DMS153 (cell line): Measurements from ENCODE around the gene KMT5C.

Experiments used
- DNase-seq: peaks from one replicate; lab custom pipeline; 2025; lab: John Stamatoyannopoulos, UW

The KMT5C gene

DNA sequence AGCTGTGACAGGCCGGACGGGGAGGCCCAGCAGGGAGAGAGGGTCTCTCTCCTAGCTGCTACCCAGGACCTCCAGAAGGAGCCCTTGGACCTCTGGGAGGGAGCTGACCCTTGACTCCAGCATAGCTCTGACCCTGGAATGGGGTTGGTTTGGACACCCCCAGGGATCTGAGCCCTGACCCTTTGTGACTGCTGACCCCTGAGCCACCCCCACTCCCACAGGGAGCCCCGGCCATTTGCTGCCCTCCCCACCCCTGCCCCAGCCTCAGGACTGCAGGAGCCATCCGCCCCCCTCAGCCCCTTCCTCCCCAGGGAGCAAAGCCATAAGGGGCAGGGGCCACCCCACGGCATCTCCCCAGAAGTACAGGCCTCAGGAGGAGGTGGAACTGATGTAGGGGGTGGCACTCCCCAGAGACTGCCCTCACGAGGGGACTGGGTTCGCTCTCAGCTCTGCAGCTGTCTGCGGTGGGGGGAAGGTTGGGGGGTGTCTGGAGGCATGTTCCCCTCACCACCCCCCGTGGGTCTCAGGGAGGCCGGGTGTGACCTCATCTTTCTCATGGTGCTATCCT, 7.8 kb downstream of the KMT5C start:
- DNase-seq = no peak

DNA sequence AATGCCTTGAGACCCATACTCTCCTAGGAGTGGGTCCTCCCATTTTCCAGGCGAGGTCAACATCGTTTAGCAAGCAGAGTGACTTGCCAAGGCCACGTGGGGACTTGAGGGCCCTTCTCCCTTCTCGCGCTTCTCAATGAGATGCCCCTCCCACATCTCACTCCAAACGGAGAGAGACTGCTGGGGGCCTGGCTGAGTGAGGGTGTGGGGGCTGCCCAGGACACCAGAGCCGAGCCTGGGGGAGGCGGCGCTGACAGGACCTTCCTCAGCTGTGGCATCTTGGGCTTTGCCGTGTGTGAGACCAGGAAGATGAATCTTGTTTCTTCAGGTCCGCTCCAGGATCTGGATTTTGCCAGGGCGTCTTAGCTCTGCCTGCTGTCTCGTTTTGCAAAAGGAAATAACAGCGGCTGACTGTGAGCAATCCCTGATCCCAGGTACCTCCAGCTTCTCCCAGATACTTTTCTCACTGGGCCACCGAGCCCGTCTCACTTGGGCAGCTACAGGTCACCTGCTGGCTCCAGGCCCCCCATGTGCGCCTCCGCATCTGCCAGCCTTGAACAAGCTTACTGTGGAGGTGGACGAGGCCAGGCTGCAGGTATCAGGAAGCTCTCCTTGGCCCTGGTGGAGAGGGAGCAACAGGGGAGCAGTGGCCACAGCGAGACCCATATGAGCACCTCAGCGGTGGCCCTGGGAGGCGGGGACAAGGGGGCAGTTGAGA, 8.8 kb downstream of the KMT5C start:
- no peak for DNase-seq

DNA sequence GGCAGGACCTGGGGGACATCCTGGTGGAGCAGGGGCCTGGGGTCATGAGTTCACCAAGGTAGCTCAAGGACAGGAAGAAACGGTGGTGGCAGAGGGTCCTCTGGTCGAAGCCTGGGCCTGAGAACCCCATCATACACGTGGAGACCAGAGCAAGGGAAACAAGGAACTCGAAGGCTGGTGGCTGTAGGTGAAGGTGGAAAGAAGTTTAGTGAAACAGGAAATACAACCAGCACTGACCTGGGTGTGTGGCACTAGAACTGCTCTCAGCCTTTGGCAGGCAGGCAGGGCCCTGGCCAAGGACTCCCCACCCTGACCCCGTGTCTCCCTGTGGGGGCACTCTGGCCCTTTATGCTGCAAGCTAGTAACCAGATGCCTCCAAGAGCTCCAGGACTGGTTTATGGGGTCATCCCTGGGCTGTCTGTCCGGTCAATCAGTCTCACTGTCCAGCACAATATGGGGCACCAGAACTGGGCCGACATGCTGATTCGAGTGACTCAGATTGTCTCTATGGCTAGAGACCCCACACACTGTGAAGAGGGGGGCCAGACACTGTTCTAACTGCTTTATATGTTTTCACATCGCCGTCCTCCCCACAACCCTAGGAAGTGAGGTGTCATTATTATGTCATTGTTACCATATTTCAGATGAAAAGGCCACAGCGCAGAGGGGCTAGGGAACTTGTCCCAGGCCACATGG, 11.1 kb downstream of the KMT5C start:
- no peak for DNase-seq

- DNase-seq = no peak
Observed at GRCh38 chr19:55352040-55352439, 12.4 kb downstream of the KMT5C start.

GRCh38 chr19:55352549-55353145, 13.0 kb downstream of the KMT5C start:
- DNase-seq = no peak

DNA sequence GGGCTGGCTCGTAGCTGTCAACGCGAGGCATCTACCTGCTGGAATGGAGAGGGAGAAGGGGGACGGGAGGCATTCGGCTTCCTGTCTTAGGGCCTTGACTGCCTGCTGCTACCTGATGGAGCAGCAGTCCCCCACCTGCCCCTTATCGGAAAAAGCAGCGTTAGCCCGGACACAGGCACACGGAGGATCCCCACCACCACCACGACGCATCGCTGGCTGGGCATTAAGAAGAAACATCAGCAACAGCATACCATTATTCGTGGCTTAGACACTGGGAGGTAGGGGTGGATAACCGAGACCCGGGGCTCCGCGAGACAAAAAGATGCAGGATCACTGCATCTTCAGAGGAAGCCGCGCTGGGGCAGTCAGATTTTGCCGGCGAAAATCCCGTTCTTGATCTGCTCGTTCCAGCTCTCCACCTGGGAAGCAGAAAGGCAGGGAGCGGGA, 13.7 kb downstream of the KMT5C start:
- DNase-seq = no peak

DNA sequence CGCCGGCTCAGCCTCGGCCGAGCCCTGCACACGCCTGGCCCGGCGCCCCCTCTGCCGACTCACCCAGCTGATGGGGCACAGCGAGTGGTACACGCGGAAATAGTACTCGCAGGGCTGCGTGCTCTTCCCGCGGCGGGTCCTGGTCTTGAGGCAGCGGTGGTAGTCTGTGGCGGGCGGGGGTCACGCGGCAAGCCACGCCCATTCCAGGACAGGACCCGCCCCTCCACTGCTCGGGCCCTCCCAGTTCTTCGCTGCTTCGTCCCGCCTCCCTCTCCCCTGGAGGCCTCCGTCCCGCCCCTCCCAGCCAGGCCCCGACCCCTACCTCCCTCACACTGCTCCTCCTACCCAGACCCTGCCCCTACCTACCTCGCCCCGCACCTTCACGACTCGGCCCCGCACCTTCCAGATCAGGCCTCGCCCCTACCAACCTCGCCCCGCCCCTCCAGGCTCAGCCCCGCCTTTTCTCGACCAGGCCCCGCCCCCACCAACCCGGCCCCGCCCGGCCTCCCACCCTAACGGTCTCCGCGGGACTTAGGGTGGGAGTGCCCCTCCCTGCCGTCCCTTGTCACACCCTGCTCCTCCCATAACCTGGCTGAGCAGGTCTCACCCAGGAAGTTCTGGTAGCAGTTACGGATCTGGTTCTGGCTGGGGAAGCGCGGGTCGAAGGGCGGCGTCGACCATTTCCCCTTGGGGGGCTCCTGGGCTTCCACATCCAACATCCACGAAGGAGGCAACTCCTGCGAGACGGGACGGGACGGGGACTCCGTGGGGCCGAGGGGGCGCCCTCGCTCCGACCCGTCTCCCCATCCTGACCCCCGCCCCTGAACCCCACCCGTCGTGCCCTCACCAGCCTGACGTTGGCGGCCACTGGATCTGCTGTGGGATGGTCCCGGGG, 14.4 kb downstream of the KMT5C start:
- DNase-seq = no peak

DNA sequence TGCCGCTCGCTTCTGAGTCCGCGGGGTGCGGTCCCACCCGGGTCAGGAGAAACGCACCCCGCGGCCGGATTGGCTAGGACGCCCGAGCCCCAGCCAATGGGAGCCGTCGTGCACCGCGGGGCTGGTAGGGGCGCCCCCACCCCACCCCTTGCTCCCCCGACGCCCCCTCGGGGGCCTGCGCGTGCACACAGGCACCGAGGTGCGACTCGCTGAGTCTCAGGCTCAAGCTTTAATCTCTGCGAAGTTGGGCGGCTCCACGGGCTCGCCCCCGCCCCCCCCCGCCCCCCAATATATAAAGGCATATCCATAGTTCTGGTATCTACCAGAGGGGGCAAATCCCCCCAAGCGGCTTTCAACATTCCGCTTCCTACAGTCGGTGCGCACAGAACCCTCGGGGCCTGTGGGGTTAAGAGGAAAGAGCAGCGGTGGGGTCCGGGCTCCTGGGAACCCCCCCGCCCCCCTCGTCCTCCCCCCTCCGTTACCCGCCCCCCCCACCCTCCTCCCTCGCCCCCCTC, 15.1 kb downstream of the KMT5C start, which contains the start of gene COX6B2:
TSS of gene COX6B2 (minus strand) at position 22 of the 515 bp plus-strand sequence. CDS start 198 bp downstream, outside the sequence.
- no peak for DNase-seq

DNA sequence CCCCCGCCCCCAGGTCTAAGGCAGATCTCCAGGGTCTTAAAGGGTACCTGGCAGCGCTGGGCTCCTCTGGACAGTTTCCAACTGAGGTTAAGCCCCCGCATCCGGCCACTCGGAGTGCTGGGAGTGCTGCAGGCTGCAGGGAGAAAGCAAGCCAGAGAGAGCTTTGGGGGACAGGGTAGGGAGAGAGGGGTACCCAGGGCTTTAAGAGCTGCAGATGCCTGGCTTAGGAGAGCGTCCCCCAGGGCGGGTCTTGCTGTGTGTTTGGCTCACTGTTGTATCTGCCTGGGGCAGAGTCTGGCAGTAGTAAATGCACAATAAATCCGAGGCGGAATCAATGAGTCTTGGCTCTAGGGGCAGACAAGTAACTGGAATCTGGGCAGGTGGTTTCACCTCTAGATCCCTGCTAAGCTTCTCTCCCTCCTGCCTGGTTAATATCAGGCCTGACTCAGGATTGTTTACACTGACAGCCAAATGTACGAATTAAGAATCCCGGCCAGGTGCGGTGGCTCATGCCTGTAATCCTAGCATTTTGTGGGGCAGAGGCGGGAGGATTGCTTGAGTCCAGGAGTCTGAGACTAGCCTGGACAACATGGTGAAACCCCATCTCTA, 15.6 kb downstream of the KMT5C start:
- DNase-seq = no peak

DNA sequence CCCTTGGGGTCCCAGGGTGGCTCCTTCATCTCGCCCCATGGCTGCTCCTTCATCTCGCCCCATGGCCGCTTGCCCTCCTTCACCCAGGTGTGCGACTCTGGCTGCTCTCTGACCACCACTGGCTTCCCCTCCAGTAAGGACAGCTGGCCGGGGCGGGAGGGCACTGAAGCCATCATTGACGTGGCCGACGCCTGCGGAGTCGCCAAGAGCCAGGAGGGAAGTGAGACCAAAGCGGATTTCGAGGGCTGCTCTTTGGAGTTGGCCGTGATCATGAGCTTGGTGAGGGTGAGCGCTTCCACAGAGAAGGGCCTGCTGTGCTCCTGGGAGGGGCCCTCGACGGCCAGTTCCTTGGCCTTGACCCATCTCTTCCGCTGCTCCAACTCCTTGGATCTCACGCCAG, 18.8 kb downstream of the KMT5C start:
- DNase-seq = no peak

- peak; percentile 19 for DNase-seq
Observed at GRCh38 chr19:55358943-55359908, 19.6 kb downstream of the KMT5C start.

DNA sequence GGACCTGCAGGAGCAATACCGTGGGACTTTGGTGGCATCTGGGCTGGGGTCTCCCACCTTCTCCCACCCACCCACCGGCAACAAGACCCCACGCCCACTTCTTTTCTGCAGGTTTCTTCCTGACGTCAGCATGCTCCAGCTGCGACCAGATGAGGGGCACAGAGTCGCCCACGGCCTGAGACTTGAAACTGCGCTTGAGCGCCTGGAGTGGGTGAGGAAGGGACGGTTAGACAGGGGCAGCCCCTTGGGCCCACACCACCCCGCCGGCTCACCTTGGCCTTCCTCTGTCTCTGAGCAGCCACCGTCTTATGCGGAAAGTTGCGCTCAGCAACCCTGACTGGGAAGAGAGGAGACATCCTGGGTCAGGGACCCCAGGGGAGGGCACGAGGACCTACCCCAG, 21.2 kb downstream of the KMT5C start:
- no peak for DNase-seq

DNA sequence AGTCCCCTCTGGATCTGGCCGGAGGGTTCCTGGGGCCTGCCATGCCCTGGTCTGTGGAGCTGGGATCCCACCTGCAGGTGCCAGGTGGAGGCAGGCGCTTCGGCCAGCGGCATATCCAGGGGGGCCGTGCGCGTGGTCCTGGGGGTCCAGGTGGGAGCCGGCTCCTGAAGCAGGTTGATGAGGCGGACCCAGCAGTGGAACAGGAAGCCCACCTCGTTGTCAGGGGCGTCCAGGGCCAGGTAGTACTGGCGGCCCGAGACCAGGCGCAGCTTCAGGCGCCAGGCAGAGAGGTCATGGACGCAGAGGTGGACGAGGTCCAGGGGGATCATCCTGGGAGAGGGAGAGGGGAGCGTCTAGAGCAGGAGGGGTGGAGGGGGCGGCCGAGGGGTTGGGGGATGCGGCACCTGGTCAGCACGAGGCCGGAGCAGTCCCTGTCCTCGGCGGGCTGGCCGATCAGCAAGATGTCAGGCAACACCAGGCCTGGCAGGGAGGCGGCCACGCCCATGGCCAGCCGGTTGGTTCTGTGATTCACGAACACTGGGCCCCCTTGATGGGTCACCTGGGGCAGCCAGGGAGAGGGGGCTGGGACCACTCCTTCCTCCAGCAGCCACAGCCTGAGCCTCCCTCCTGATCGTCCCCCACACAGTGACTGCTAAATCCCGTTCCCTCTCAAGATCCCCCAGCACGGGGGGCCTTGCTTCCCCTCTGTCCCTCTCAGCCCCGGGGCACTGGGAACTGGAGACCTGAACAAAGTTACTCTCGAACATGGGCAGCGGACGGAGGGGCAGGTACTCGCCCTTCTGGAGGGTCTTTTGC, 22.7 kb downstream of the KMT5C start:
- no peak for DNase-seq

GRCh38 chr19:55362990-55363716, 23.5 kb downstream of the KMT5C start, which contains the start of gene GARIN5B:
Gene GARIN5B (minus strand): TSS chr19:55363260. CDS start chr19:55363066, 194 bp downstream.
- no peak for DNase-seq

- no peak for DNase-seq
Observed at GRCh38 chr19:55365245-55365644, 25.6 kb downstream of the KMT5C start.

- no peak for DNase-seq
Observed at GRCh38 chr19:55365964-55366363, 26.3 kb downstream of the KMT5C start.

- no peak for DNase-seq
Observed at GRCh38 chr19:55366790-55367189, 27.1 kb downstream of the KMT5C start.

- DNase-seq = no peak
Observed at GRCh38 chr19:55368106-55368505, 28.4 kb downstream of the KMT5C start.
